GM21447 (cell line): ENCODE data around the gene LEFTY2.
"Not testable (repeated sequence)": the region's sequence is repeated elsewhere in the genome, so short reads cannot be mapped to it uniquely, and the experiment has no call there.

Experiments
- ATAC-seq: cut with Tn5 transposase; IDR thresholded peaks from one replicate; pipeline ENCODE4 v1.9.1; 2021; ENCODE audit not compliant: unreplicated experiment

The LEFTY2 gene

GRCh38 chr1:225931270-225932136 lies 9.5 kb downstream of the LEFTY2 start:
- ATAC-seq, result no peak

GRCh38 chr1:225930566-225930965 lies 10.5 kb downstream of the LEFTY2 start:
- ATAC-seq, result no peak

GRCh38 chr1:225929462-225929861 lies 11.6 kb downstream of the LEFTY2 start:
- not testable (repeated sequence) for ATAC-seq

GRCh38 chr1:225928186-225929175 lies 12.5 kb downstream of the LEFTY2 start:
- no peak for ATAC-seq

GRCh38 chr1:225926551-225927113 lies 14.4 kb downstream of the LEFTY2 start:
- no peak for ATAC-seq

GRCh38 chr1:225923692-225924555 lies 17.1 kb downstream of the LEFTY2 start, which contains the start of gene PYCR2:
Gene PYCR2, minus strand, starts transcription at chr1:225924250. Its CDS starts 140 bp downstream, at chr1:225924110.
- ATAC-seq, result peak; percentile 98

- ATAC-seq, result no peak
Observed at GRCh38 chr1:225923381-225923691, 17.7 kb downstream of the LEFTY2 start.

- ATAC-seq, result no peak
Observed at GRCh38 chr1:225921734-225922709, 19.0 kb downstream of the LEFTY2 start.

GRCh38 chr1:225919906-225920305 lies 21.1 kb downstream of the LEFTY2 start:
- ATAC-seq, result no peak

GRCh38 chr1:225918280-225918679 lies 22.7 kb downstream of the LEFTY2 start:
- ATAC-seq, result no peak

GRCh38 chr1:225917536-225917935 lies 23.5 kb downstream of the LEFTY2 start:
- no peak for ATAC-seq

- no peak for ATAC-seq
Observed at GRCh38 chr1:225917101-225917500, 23.9 kb downstream of the LEFTY2 start.

- no peak for ATAC-seq
Observed at GRCh38 chr1:225915538-225915991, 25.5 kb downstream of the LEFTY2 start.

GRCh38 chr1:225914947-225915346 lies 26.1 kb downstream of the LEFTY2 start:
- no peak for ATAC-seq

- no peak for ATAC-seq
Observed at GRCh38 chr1:225914391-225914790, 26.6 kb downstream of the LEFTY2 start.

- peak; percentile 62 for ATAC-seq
Observed at GRCh38 chr1:225911191-225912130, 29.6 kb downstream of the LEFTY2 start.

- ATAC-seq, result no peak
Observed at GRCh38 chr1:225909477-225909876, 31.5 kb downstream of the LEFTY2 start.

GRCh38 chr1:225908773-225909172 lies 32.2 kb downstream of the LEFTY2 start:
- no peak for ATAC-seq
